ENCODE measurements around the gene PPP1R26.

GRCh38 chr9:135498381-135499126 is 19.0 kb downstream of the PPP1R26 start:
- no peak for TF ChIP-seq CTCF (IDR thresholded peaks at IDR 0.05; ENCODE audit: insufficient read depth, low read length, poor library complexity, severe bottlenecking)
- no peak for TF ChIP-seq EZH2phosphoT487 (conservative IDR thresholded peaks at IDR 0.05; ENCODE audit: low read length)
